Measurements from ENCODE around the gene TRMT6. TPM values are rescaled to one million over a fixed set of nuclear protein-coding genes. Genes with fewer than 3 reads are reported as not detected.

Gene TRMT6
- total and polyA plus RNA-seq, 10 of the 15 experiments (the other 5 are each of a cell fraction or from before 2014, with no cell fraction given): 18.2 to 35.5 (median 22.6) TPM

DNA sequence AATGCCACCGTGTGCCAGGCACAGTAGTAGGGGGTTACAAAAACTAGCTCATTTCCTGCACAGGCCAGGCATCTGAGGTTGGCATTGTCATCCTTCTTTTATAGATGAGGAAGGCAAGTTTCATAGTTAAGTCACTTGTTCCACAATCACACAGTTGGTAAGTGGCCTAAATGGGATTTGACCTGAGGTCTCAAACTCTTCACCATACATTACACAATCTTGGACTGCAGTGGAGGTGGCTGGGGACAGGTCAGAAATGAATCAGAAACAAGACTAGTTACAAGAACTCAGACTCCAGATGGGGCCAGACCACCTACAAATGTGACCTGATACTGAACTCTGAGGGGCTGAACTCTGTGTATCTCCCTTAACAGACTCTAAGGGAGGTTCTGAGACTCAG is 49.4 kb downstream of the TRMT6 start:
- RAD21 ChIA-PET (ENCODE audit: unreplicated experiment): no interaction called here
- H3K79me2 ChIP-seq (ENCODE audit: control insufficient read depth, insufficient read depth, low read length): no peaks in the 10 kb centered on the region
- intact Hi-C loops (cut with micrococcal nuclease; ENCODE audit: unreplicated experiment): no loop called here
- TF ChIP-seq NFXL1 (IDR thresholded peaks at IDR 0.05; ENCODE audit: borderline replicate concordance) (no peak), MYB (IDR thresholded peaks at IDR 0.05; ENCODE audit: borderline replicate concordance, low read depth, low read length) (no peak), SUPT20H (IDR thresholded peaks at IDR 0.05; ENCODE audit: borderline replicate concordance, control insufficient read depth, low read depth, low read length) (no peak), BCL11A (IDR thresholded peaks at IDR 0.05; ENCODE audit: low read depth, low read length) (no peak), YY1 (IDR thresholded peaks at IDR 0.05; ENCODE audit: low read depth, low read length) (no peak), ZNF24 (IDR thresholded peaks at IDR 0.05) (no peak), NFIC (IDR thresholded peaks at IDR 0.05; ENCODE audit: low read depth, low read length) (no peak), POU2F2 (IDR thresholded peaks at IDR 0.05; ENCODE audit: borderline replicate concordance, low read depth, low read length) (no peak), RFX5 (IDR thresholded peaks at IDR 0.05; ENCODE audit: low read depth, low read length) (no peak), KDM1A (IDR thresholded peaks at IDR 0.05; ENCODE audit: borderline replicate concordance) (no peak), RAD51 (IDR thresholded peaks at IDR 0.05) (no peak), ZNF384 (IDR thresholded peaks at IDR 0.05; ENCODE audit: borderline replicate concordance, low read depth, low read length) (no peak), SRF (IDR thresholded peaks at IDR 0.05; ENCODE audit: low read depth in 2 of 2, low read length in 2 of 2) (no peak)
- TF ChIP-seq, protein P1, sequence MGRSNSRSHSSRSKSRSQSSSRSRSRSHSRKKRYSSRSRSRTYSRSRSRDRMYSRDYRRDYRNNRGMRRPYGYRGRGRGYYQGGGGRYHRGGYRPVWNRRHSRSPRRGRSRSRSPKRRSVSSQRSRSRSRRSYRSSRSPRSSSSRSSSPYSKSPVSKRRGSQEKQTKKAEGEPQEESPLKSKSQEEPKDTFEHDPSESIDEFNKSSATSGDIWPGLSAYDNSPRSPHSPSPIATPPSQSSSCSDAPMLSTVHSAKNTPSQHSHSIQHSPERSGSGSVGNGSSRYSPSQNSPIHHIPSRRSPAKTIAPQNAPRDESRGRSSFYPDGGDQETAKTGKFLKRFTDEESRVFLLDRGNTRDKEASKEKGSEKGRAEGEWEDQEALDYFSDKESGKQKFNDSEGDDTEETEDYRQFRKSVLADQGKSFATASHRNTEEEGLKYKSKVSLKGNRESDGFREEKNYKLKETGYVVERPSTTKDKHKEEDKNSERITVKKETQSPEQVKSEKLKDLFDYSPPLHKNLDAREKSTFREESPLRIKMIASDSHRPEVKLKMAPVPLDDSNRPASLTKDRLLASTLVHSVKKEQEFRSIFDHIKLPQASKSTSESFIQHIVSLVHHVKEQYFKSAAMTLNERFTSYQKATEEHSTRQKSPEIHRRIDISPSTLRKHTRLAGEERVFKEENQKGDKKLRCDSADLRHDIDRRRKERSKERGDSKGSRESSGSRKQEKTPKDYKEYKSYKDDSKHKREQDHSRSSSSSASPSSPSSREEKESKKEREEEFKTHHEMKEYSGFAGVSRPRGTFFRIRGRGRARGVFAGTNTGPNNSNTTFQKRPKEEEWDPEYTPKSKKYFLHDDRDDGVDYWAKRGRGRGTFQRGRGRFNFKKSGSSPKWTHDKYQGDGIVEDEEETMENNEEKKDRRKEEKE (IDR thresholded peaks at IDR 0.05): no peak
- TF ChIP-seq, protein P2, sequence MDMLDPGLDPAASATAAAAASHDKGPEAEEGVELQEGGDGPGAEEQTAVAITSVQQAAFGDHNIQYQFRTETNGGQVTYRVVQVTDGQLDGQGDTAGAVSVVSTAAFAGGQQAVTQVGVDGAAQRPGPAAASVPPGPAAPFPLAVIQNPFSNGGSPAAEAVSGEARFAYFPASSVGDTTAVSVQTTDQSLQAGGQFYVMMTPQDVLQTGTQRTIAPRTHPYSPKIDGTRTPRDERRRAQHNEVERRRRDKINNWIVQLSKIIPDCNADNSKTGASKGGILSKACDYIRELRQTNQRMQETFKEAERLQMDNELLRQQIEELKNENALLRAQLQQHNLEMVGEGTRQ (IDR thresholded peaks at IDR 0.05; ENCODE audit: borderline replicate concordance, low read depth, low read length): no peak
- TF ChIP-seq, protein P3, sequence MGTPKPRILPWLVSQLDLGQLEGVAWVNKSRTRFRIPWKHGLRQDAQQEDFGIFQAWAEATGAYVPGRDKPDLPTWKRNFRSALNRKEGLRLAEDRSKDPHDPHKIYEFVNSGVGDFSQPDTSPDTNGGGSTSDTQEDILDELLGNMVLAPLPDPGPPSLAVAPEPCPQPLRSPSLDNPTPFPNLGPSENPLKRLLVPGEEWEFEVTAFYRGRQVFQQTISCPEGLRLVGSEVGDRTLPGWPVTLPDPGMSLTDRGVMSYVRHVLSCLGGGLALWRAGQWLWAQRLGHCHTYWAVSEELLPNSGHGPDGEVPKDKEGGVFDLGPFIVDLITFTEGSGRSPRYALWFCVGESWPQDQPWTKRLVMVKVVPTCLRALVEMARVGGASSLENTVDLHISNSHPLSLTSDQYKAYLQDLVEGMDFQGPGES (IDR thresholded peaks at IDR 0.05): no peak
- TF ChIP-seq, protein P4, sequence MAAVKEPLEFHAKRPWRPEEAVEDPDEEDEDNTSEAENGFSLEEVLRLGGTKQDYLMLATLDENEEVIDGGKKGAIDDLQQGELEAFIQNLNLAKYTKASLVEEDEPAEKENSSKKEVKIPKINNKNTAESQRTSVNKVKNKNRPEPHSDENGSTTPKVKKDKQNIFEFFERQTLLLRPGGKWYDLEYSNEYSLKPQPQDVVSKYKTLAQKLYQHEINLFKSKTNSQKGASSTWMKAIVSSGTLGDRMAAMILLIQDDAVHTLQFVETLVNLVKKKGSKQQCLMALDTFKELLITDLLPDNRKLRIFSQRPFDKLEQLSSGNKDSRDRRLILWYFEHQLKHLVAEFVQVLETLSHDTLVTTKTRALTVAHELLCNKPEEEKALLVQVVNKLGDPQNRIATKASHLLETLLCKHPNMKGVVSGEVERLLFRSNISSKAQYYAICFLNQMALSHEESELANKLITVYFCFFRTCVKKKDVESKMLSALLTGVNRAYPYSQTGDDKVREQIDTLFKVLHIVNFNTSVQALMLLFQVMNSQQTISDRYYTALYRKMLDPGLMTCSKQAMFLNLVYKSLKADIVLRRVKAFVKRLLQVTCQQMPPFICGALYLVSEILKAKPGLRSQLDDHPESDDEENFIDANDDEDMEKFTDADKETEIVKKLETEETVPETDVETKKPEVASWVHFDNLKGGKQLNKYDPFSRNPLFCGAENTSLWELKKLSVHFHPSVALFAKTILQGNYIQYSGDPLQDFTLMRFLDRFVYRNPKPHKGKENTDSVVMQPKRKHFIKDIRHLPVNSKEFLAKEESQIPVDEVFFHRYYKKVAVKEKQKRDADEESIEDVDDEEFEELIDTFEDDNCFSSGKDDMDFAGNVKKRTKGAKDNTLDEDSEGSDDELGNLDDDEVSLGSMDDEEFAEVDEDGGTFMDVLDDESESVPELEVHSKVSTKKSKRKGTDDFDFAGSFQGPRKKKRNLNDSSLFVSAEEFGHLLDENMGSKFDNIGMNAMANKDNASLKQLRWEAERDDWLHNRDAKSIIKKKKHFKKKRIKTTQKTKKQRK (IDR thresholded peaks at IDR 0.05; ENCODE audit: low read depth, low read length): no peak
- ATAC-seq: no peak
- CTCF ChIA-PET: no interaction called here
- no peak overlapping the region for H3K4me3 ChIP-seq
- POLR2A ChIA-PET: no interaction called here
- BruUV-seq (replicated peaks): no TSS peak
- H3K36me3 ChIP-seq (ENCODE audit: control insufficient read depth in 2 of 2, insufficient read depth in 2 of 2, low read length in 1 of 2): no peaks in the 10 kb centered on the region
- H3K27ac ChIP-seq (ENCODE audit: control insufficient read depth, insufficient read depth): no peak overlapping the region
- no peak overlapping the region for H2AFZ ChIP-seq (ENCODE audit: control insufficient read depth, low read depth, low read length)
- no peak for DNase-seq (ENCODE audit: low read depth, low spot score)
- WGBS (ENCODE audit: insufficient coverage, insufficient replicate concordance, low lambda C conversion rate, missing lambda C conversion rate): 29% methylated on average over 1 of the region's 1 CpG
- H3K9me3 ChIP-seq (replicated peaks; ENCODE audit: control insufficient read depth, insufficient read depth, low read length): no peaks in the 10 kb centered on the region
- FAIRE-seq: no peak
- no peaks in the 10 kb centered on the region for H3K4me1 ChIP-seq (ENCODE audit: control insufficient read depth, insufficient read depth, low read length)
- H4K20me1 ChIP-seq (ENCODE audit: control insufficient read depth, insufficient read depth): no peaks in the 10 kb centered on the region
- SMC1A ChIA-PET (ENCODE audit: uncharacterized antibody, unreplicated experiment): no interaction called here
- no peak overlapping the region for H3K9ac ChIP-seq (ENCODE audit: control insufficient read depth, insufficient read depth, low read length)
- no peaks in the 10 kb centered on the region; a peak in 1 of 4 replicates for H3K27me3 ChIP-seq (replicated peaks in 1 of 2; ENCODE audit: control insufficient read depth in 2 of 2, insufficient read depth in 2 of 2, low read length in 1 of 2)
- H3K4me2 ChIP-seq (ENCODE audit: control insufficient read depth, insufficient read depth): no peak overlapping the region
- in situ Hi-C loops (cut with MboI): no loop called here

Measured in GM12878 (cell line).